Suprapubic skin (tissue), 3 donors: ENCODE measurements around the gene MYORG.

Experiments used
- POLR2A ChIP-seq, 2 donors: fragments of 450-650 bp; IDR thresholded peaks; one replicate each; pipeline ENCODE4 v1.6.1; 2017; ENCODE audit warnings: antibody characterized with exemption in 2 of 2, mild to moderate bottlenecking in 2 of 2, moderate library complexity in 2 of 2
- TF ChIP-seq, protein P1 (sequence below), 2 donors: fragments of 200-600 bp in 1 of 2; fragments of 450-650 bp in 1 of 2; sonication (generic) in 1 of 2; IDR thresholded peaks; one replicate each; pipeline ENCODE4 v1.5.1; 2016 to 2019; ENCODE audit warnings: antibody characterized with exemption in 2 of 2, mild to moderate bottlenecking in 1 of 2, moderate library complexity in 1 of 2

DNA sequence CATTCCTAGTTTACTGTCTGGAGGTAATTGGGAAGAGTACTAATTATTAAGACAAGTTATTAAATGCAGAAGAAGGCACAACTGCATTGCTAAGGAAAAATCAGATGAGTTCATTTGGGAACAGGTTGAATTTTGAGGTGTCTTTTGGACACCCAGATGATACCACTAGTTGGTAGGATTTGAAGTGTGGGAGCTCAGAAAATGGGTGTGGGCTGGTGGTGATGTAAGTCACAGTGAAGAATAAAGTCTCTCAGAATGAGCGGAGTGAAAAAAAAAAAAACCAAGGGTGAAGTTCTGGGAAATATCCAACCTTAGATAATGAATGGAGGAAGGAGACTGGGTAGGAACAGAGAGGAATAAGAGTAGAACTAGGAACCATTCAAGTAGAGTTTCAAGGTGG lies 35.6 kb upstream of the MYORG start:
- TF ChIP-seq, protein P1, sequence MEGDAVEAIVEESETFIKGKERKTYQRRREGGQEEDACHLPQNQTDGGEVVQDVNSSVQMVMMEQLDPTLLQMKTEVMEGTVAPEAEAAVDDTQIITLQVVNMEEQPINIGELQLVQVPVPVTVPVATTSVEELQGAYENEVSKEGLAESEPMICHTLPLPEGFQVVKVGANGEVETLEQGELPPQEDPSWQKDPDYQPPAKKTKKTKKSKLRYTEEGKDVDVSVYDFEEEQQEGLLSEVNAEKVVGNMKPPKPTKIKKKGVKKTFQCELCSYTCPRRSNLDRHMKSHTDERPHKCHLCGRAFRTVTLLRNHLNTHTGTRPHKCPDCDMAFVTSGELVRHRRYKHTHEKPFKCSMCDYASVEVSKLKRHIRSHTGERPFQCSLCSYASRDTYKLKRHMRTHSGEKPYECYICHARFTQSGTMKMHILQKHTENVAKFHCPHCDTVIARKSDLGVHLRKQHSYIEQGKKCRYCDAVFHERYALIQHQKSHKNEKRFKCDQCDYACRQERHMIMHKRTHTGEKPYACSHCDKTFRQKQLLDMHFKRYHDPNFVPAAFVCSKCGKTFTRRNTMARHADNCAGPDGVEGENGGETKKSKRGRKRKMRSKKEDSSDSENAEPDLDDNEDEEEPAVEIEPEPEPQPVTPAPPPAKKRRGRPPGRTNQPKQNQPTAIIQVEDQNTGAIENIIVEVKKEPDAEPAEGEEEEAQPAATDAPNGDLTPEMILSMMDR (IDR thresholded peaks at IDR 0.05) = no peak
- no peak for TF ChIP-seq POLR2A (IDR thresholded peaks at IDR 0.05)
